Mesenchymal stem cell (in vitro differentiated cells and primary cell): ENCODE results near the gene POGLUT2.

Experiments used
- DNase-seq: peaks from one replicate; pipeline ENCODE4 v3.0.0-alpha.2; 2013
- H2AFZ ChIP-seq: one replicate; pipeline ENCODE4 v1.6.1; 2013; ENCODE audit warnings: low read depth, mild to moderate bottlenecking, control low read depth, inconsistent platforms, low read length, moderate library complexity
- H2AK5ac ChIP-seq: 2 replicates; pipeline ENCODE4 v1.6.1; 2013; ENCODE audit warnings: low read length, moderate library complexity, mild to moderate bottlenecking, inconsistent platforms; ENCODE audit not compliant: severe bottlenecking
- H2BK120ac ChIP-seq: one replicate; pipeline ENCODE4 v1.6.1; 2013; ENCODE audit warnings: low read depth, mild to moderate bottlenecking, inconsistent platforms, low read length, moderate library complexity
- H2BK12ac ChIP-seq, 2 experiments: one replicate each; pipeline ENCODE4 v1.6.1; 2013; ENCODE audit warnings: inconsistent platforms in 2 of 2, low read length in 2 of 2, mild to moderate bottlenecking in 2 of 2, moderate library complexity in 2 of 2, control low read depth in 1 of 2
- H2BK15ac ChIP-seq: one replicate; pipeline ENCODE4 v1.6.1; 2013; ENCODE audit warnings: mild to moderate bottlenecking, low read depth, inconsistent platforms; ENCODE audit not compliant: poor library complexity, severe bottlenecking
- H2BK5ac ChIP-seq: 2 replicates; pipeline ENCODE4 v1.6.1; 2013; ENCODE audit warnings: low read depth, mild to moderate bottlenecking, low read length, control low read depth, inconsistent platforms; ENCODE audit not compliant: poor library complexity, severe bottlenecking
- H3K14ac ChIP-seq, 2 experiments: one replicate each; pipeline ENCODE4 v1.6.1; 2013; ENCODE audit warnings: inconsistent platforms in 2 of 2, low read length in 2 of 2, control low read depth in 1 of 2, mild to moderate bottlenecking in 1 of 2, moderate library complexity in 1 of 2
- H3K18ac ChIP-seq, 2 experiments: one replicate each; pipeline ENCODE4 v1.6.1; 2013; ENCODE audit warnings: inconsistent platforms in 2 of 2, low read length in 2 of 2, control low read depth in 1 of 2, low read depth in 1 of 2, mild to moderate bottlenecking in 1 of 2
- H3K23ac ChIP-seq, 2 experiments: one replicate each; pipeline ENCODE4 v1.6.1; 2013; ENCODE audit warnings: inconsistent platforms in 2 of 2, low read length in 2 of 2, mild to moderate bottlenecking in 2 of 2, moderate library complexity in 2 of 2, control low read depth in 1 of 2
- H3K27ac ChIP-seq: 2 replicates; pipeline ENCODE4 v1.5.1; 2013; ENCODE audit warnings: mild to moderate bottlenecking, moderate library complexity, low read length, control low read depth, inconsistent platforms; ENCODE audit not compliant: poor library complexity, severe bottlenecking
- H3K27me3 ChIP-seq, 2 experiments: 2 replicates each; pipeline versions ENCODE4 v1.6.1 to v1.7.0; 2013; ENCODE audit warnings: low read length in 2 of 2, mild to moderate bottlenecking in 2 of 2, moderate library complexity in 2 of 2, control low read depth in 1 of 2, inconsistent platforms in 1 of 2; ENCODE audit not compliant: control insufficient read depth in 1 of 2, insufficient read depth in 1 of 2
- H3K36me3 ChIP-seq, 2 experiments: 2 replicates each; pipeline versions ENCODE4 v1.6.1 to v1.7.0; 2013; ENCODE audit warnings: low read length in 2 of 2, control low read depth in 1 of 2, inconsistent platforms in 1 of 2, low read depth in 1 of 2, mild to moderate bottlenecking in 1 of 2; ENCODE audit not compliant: insufficient read depth in 2 of 2, control insufficient read depth in 1 of 2
- H3K4ac ChIP-seq, 2 experiments: one replicate each; pipeline ENCODE4 v1.6.1; 2013; ENCODE audit warnings: inconsistent platforms in 2 of 2, low read length in 2 of 2, mild to moderate bottlenecking in 2 of 2, moderate library complexity in 2 of 2, control low read depth in 1 of 2, low read depth in 1 of 2
- H3K4me1 ChIP-seq: 2 replicates; pipeline ENCODE4 v1.6.1; 2013; ENCODE audit warnings: low read depth, low read length, control low read depth; ENCODE audit not compliant: control insufficient read depth, insufficient read depth
- H3K4me2 ChIP-seq: 2 replicates; pipeline ENCODE4 v1.6.1; 2013; ENCODE audit warnings: low read length, mild to moderate bottlenecking, inconsistent platforms; ENCODE audit not compliant: poor library complexity, severe bottlenecking
- H3K4me3 ChIP-seq, 2 experiments: 2 replicates each; pipeline versions ENCODE4 v1.5.1 to v1.7.0; 2013; ENCODE audit warnings: low read length in 2 of 2, mild to moderate bottlenecking in 2 of 2, control low read depth in 1 of 2, low read depth in 1 of 2; ENCODE audit not compliant: insufficient read depth in 1 of 2
- H3K79me1 ChIP-seq: replicated peaks from 2 replicates; pipeline ENCODE4 v1.6.1; 2013; ENCODE audit warnings: mild to moderate bottlenecking, control low read depth, low read length, inconsistent platforms; ENCODE audit not compliant: poor library complexity, severe bottlenecking
- H3K9ac ChIP-seq: 2 replicates; pipeline ENCODE4 v1.7.0; 2013; ENCODE audit warnings: mild to moderate bottlenecking, low read length, moderate library complexity
- H3K9me3 ChIP-seq: 2 replicates; pipeline ENCODE4 v1.7.0; 2013; ENCODE audit warnings: mild to moderate bottlenecking, low read length; ENCODE audit not compliant: control insufficient read depth
- H4K8ac ChIP-seq: one replicate; pipeline ENCODE4 v1.6.1; 2013; ENCODE audit warnings: inconsistent platforms, mild to moderate bottlenecking, low read length, moderate library complexity
- H4K91ac ChIP-seq: one replicate; pipeline ENCODE4 v1.6.1; 2013; ENCODE audit warnings: mild to moderate bottlenecking, low read length, inconsistent platforms
- WGBS: methylation state at CpG from one replicate; pipeline ENCODE4 v1.1.7; 2013; ENCODE audit warnings: mixed read lengths; 5-methylcytosine and 5-hydroxymethylcytosine counted together

POGLUT2 gene

DNA sequence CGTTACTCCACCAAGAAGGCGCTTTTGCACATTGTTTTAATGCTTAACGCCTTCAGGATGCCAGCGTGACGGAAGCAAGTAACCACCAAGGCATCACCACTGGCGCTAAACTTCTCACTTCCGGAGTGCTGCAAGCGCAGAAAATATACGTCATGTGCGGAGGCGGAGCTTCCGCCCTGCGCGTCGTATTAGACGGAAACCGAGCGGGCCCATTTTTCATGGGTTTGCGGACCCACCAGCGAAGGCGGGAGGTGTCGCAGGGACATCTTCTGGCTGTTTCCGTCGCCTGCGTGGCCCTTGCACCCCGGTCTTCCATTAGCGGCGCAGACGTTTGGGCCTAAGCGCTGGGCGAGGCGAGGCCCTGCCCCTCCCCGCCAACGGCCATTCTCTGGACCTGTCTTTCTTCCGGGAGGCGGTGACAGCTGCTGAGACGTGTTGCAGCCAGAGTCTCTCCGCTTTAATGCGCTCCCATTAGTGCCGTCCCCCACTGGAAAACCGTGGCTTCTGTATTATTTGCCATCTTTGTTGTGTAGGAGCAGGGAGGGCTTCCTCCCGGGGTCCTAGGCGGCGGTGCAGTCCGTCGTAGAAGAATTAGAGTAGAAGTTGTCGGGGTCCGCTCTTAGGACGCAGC is 47.0 kb upstream of the POGLUT2 start, which contains the start of gene ERCC5:
Gene ERCC5, plus strand, starts transcription at position 403 of the 631 bp plus-strand sequence. CDS start 235 bp downstream, outside the sequence.
- H3K4ac ChIP-seq = peak within 1 kb of the TSS; percentile 47 to 95
- peak within 1 kb of the TSS; percentile 85 to 94 for H3K18ac ChIP-seq
- peak within 1 kb of the TSS; percentile 39 for H2AK5ac ChIP-seq
- H3K27ac ChIP-seq = peak within 1 kb of the TSS; percentile 92
- H3K79me1 ChIP-seq = peaks cover 7% of the 10 kb centered on the region
- H3K36me3 ChIP-seq = peaks cover 5 to 29% of the 10 kb centered on the region in 2 experiments
- peak within 1 kb of the TSS; percentile 72 for H2AFZ ChIP-seq
- peak; percentile 97 for DNase-seq
- H3K9me3 ChIP-seq = no peaks in the 10 kb centered on the region
- H4K8ac ChIP-seq = peak within 1 kb of the TSS; percentile 88
- no peak within 1 kb of the TSS for H2BK120ac ChIP-seq
- peak within 1 kb of the TSS in 1 of 2 experiments; percentile 95 for H3K23ac ChIP-seq
- WGBS = under 1% methylated on average over 49 of the region's 49 CpGs
- peak within 1 kb of the TSS in 1 of 2 experiments; percentile 37 for H2BK12ac ChIP-seq
- peak within 1 kb of the TSS; percentile 92 to 93 for H3K4me3 ChIP-seq
- H3K4me2 ChIP-seq = peak within 1 kb of the TSS; percentile 74
- H3K9ac ChIP-seq = peak within 1 kb of the TSS; percentile 99
- H2BK5ac ChIP-seq = peak within 1 kb of the TSS; percentile 87
- no peaks in the 10 kb centered on the region for H3K27me3 ChIP-seq
- H3K4me1 ChIP-seq = peaks cover 5% of the 10 kb centered on the region
- peak within 1 kb of the TSS; percentile 76 for H4K91ac ChIP-seq
- H3K14ac ChIP-seq = peak within 1 kb of the TSS in 1 of 2 experiments; percentile 98
- H2BK15ac ChIP-seq = peak within 1 kb of the TSS; percentile 30

DNA sequence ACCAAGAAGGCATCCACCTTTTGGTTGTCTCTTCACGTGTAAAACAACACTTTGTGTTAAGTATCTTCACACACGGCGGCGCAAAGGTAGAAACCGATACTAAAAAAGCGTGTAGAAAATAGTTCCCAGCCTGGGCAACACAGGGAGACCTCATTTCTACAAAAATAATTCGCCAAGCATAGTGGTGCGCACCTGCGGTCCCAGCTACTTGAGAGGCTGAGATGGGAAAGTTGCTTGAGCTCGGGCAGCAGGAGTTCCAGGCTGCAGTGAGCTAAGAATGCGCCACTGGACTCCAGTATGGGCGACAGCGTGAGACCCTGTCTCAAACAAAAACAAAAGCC is 46.5 kb upstream of the POGLUT2 start:
- Histone ChIP-seq H3K4me1 (peaks cover 3% of the 10 kb centered on the region), H2BK120ac (no peak overlapping the region), H3K23ac (no peak overlapping the region), H2BK12ac (no peak overlapping the region), H3K9ac (peak overlapping the region; percentile 99), H3K18ac (peak overlapping the region; percentile 1 to 85), H3K4me3 (peak overlapping the region; percentile 59 to 92), H3K14ac (no peak overlapping the region), H4K91ac (no peak overlapping the region), H3K4ac (peak overlapping the region; percentile 47 to 81), H3K27ac (peak overlapping the region; percentile 78), H3K9me3 (no peaks in the 10 kb centered on the region), H2BK5ac (no peak overlapping the region), H3K36me3 (peaks cover 5 to 30% of the 10 kb centered on the region in 2 experiments), H2BK15ac (no peak overlapping the region), H3K79me1 (peaks cover 3% of the 10 kb centered on the region), H3K27me3 (no peaks in the 10 kb centered on the region), H2AFZ (no peak overlapping the region), H3K4me2 (peak overlapping the region; percentile 70), H4K8ac (peak overlapping the region; percentile 87), H2AK5ac (peak overlapping the region; percentile 15)
- DNase-seq = no peak
- whole genome bisulfite sequencing = 3% methylated on average over 13 of the region's 13 CpGs

DNA sequence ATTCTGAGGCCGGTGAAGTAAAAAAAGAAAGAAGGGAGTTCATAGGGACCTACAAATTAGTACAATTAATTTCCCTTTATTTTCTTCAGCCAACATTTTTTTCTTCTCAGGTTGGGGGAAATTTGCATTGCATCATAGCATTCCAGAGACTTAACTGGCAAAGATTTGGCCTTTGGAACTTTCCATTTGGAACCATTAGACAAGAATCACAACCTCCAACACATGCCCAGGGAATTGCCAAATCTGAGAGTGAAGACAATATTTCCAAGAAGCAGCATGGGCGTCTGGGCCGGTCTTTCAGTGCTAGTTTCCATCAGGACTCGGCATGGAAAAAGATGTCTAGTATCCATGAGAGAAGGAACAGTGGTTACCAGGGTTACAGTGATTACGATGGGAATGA is 40.7 kb upstream of the POGLUT2 start:
- WGBS = 90% methylated on average over 4 of the region's 5 CpGs
- Histone ChIP-seq H3K18ac (no peak overlapping the region), H3K36me3 (peaks cover 20 to 68% of the 10 kb centered on the region in 2 experiments)

DNA sequence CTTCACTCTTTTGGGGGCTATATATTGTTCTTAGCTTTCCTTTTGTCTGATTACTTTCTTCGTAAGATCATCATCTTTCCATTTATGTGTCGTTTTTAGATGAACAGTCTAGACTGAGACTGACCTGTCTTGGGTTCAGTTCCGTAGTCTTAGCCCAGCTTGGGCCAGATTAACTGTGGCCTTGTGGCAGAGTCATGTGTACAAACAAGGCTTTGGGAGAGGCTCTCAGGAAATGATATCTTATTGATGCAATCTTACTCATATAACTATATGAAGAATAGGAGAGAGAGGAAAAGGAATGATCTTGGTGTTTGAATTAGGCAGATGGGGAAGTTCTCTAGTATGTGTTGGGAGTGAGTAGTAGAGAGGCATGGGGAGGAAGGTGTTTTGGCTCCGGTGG is 40.2 kb upstream of the POGLUT2 start:
- Histone ChIP-seq H2BK12ac (no peak overlapping the region), H2BK15ac (no peak overlapping the region), H3K23ac (no peak overlapping the region), H3K18ac (no peak overlapping the region), H3K27me3 (no peaks in the 10 kb centered on the region), H3K4me1 (no peaks in the 10 kb centered on the region), H3K9me3 (no peaks in the 10 kb centered on the region), H2AFZ (no peak overlapping the region), H3K9ac (peak overlapping the region; percentile 38), H2BK5ac (no peak overlapping the region), H3K79me1 (peaks cover 15% of the 10 kb centered on the region), H3K4ac (no peak overlapping the region), H4K8ac (no peak overlapping the region), H3K27ac (peak overlapping the region; percentile 1), H3K36me3 (peaks cover 20 to 73% of the 10 kb centered on the region in 2 experiments), H3K14ac (no peak overlapping the region), H3K4me2 (no peak overlapping the region), H4K91ac (no peak overlapping the region), H2AK5ac (peak overlapping the region; percentile 54), H3K4me3 (no peak overlapping the region), H2BK120ac (no peak overlapping the region)
- 33% methylated on average over 3 of the region's 4 CpGs for whole genome bisulfite sequencing
- no peak for DNase-seq

More for the DNA sequence above, 40.7 kb upstream of the POGLUT2 start:
- Histone ChIP-seq H4K91ac (no peak overlapping the region), H2BK12ac (no peak overlapping the region), H2BK15ac (no peak overlapping the region), H3K23ac (no peak overlapping the region), H3K27ac (peak overlapping the region; percentile 22), H3K14ac (no peak overlapping the region), H3K4me3 (no peak overlapping the region), H4K8ac (no peak overlapping the region), H2BK120ac (no peak overlapping the region), H3K27me3 (no peaks in the 10 kb centered on the region), H3K79me1 (peaks cover 15% of the 10 kb centered on the region), H3K4me2 (no peak overlapping the region), H3K9ac (peak overlapping the region; percentile 38), H2AFZ (no peak overlapping the region), H3K4ac (no peak overlapping the region), H3K4me1 (no peaks in the 10 kb centered on the region), H3K9me3 (no peaks in the 10 kb centered on the region), H2AK5ac (no peak overlapping the region), H2BK5ac (no peak overlapping the region)
- DNase-seq = no peak
